GM23338 (cell line): ENCODE data around the gene TSPEAR. TPM values are rescaled to one million over a fixed set of nuclear protein-coding genes. Genes with fewer than 3 reads are reported as not detected.

ENCODE experiments used
- ATAC-seq: fragments of 200-7000 bp; cut with Tn5 transposase; 3 replicates; pipeline ENCODE4 v1.9.1; 2020
- DNase-seq: peaks from one replicate; pipeline ENCODE4 v3.0.0-alpha.2; 2015; ENCODE audit warnings: low spot score
- H2AFZ ChIP-seq: fragments of 200-600 bp; sonication (generic); 2 replicates; pipeline ENCODE4 v1.8.0; 2016; ENCODE audit warnings: antibody characterized with exemption, mild to moderate bottlenecking, moderate library complexity
- H3F3A ChIP-seq: fragments of 200-600 bp; sonication (generic); replicated peaks from 2 replicates; pipeline ENCODE4 v1.8.0; 2017; ENCODE audit warnings: antibody characterized with exemption, mixed run types, low read depth
- H3K27ac ChIP-seq: fragments of 200-600 bp; sonication (generic); 2 replicates; pipeline ENCODE4 v1.6.1; 2016; ENCODE audit warnings: low read depth
- H3K27me3 ChIP-seq: fragments of 200-600 bp; sonication (generic); 2 replicates; pipeline ENCODE4 v1.8.0; 2016; ENCODE audit warnings: mild to moderate bottlenecking, mixed run types, moderate library complexity; ENCODE audit not compliant: insufficient read depth
- H3K36me3 ChIP-seq: fragments of 200-600 bp; sonication (generic); 2 replicates; pipeline ENCODE4 v1.8.0; 2016; ENCODE audit warnings: mild to moderate bottlenecking; ENCODE audit not compliant: insufficient read depth
- H3K4me1 ChIP-seq: fragments of 200-600 bp; sonication (generic); 2 replicates; pipeline ENCODE4 v1.8.0; 2016; ENCODE audit warnings: mild to moderate bottlenecking, moderate library complexity; ENCODE audit not compliant: insufficient read depth
- H3K4me2 ChIP-seq: fragments of 200-600 bp; sonication (generic); 2 replicates; pipeline ENCODE4 v1.7.1; 2017; ENCODE audit warnings: mixed run types
- H3K4me3 ChIP-seq: fragments of 200-600 bp; sonication (generic); 2 replicates; pipeline ENCODE4 v1.6.1; 2016; ENCODE audit warnings: mixed run types
- H3K79me2 ChIP-seq: fragments of 200-600 bp; sonication (generic); replicated peaks from 2 replicates; pipeline ENCODE4 v1.8.0; 2017; ENCODE audit warnings: mild to moderate bottlenecking; ENCODE audit not compliant: insufficient read depth
- H3K9me2 ChIP-seq: fragments of 200-600 bp; sonication (generic); 2 replicates; pipeline ENCODE4 v1.8.0; 2017; ENCODE audit not compliant: insufficient read depth
- H4K20me1 ChIP-seq: fragments of 200-600 bp; sonication (generic); replicated peaks from 2 replicates; pipeline ENCODE4 v1.8.0; 2017; ENCODE audit warnings: mild to moderate bottlenecking; ENCODE audit not compliant: insufficient read depth
- H3K27ac Mint-ChIP-seq: 2 replicates; pipeline ENCODE4 v1.8.0; 2020; ENCODE audit warnings: inconsistent platforms, mild to moderate bottlenecking, moderate library complexity, mixed read lengths
- H3K27me3 Mint-ChIP-seq: 3 replicates; pipeline ENCODE4 v1.8.0; 2022; ENCODE audit warnings: low read depth, mild to moderate bottlenecking, moderate library complexity, mixed read lengths, inconsistent platforms; ENCODE audit not compliant: insufficient read depth, poor library complexity
- H3K36me3 Mint-ChIP-seq: 3 replicates; pipeline ENCODE4 v1.8.0; 2021; ENCODE audit warnings: low read depth, mild to moderate bottlenecking, inconsistent platforms, moderate library complexity, mixed read lengths
- H3K4me1 Mint-ChIP-seq: 3 replicates; pipeline ENCODE4 v1.8.0; 2020; ENCODE audit warnings: mild to moderate bottlenecking, inconsistent platforms, mixed read lengths
- H3K4me3 Mint-ChIP-seq: 3 replicates; pipeline ENCODE4 v1.8.0; 2021; ENCODE audit warnings: moderate library complexity, mild to moderate bottlenecking, inconsistent platforms, mixed read lengths
- H3K9me3 Mint-ChIP-seq: 3 replicates; pipeline ENCODE4 v1.8.0; 2020; ENCODE audit warnings: moderate library complexity, mild to moderate bottlenecking, inconsistent platforms, mixed read lengths
- CREB1 ChIP-seq: fragments of 250-450 bp; sonication (Bioruptor Pico); IDR thresholded peaks from 2 replicates; pipeline ENCODE4 v1.5.0; 2020; ENCODE audit warnings: low read depth, mild to moderate bottlenecking, moderate library complexity
- EZH2 ChIP-seq: fragments of 200-600 bp; sonication (generic); IDR thresholded peaks from one replicate; pipeline ENCODE4 v1.8.0; 2017; ENCODE audit warnings: antibody characterized with exemption, mild to moderate bottlenecking, low read depth; ENCODE audit not compliant: unreplicated experiment
- EZH2phosphoT487 ChIP-seq: fragments of 200-600 bp; sonication (generic); IDR thresholded peaks from one replicate; pipeline ENCODE4 v1.8.1; 2018; ENCODE audit warnings: antibody characterized with exemption; ENCODE audit not compliant: unreplicated experiment
- JUNB ChIP-seq: IDR thresholded peaks from one replicate; pipeline ENCODE4 v1.6.1; 2016; ENCODE audit warnings: antibody characterized with exemption; ENCODE audit not compliant: unreplicated experiment
- NANOG ChIP-seq: IDR thresholded peaks from 2 replicates; pipeline ENCODE4 v1.6.1; 2016; ENCODE audit warnings: antibody characterized with exemption, borderline replicate concordance
- POLR2AphosphoS5 ChIP-seq: IDR thresholded peaks from 2 replicates; pipeline ENCODE4 v1.6.1; 2016; ENCODE audit warnings: antibody characterized with exemption, low read depth
- REST ChIP-seq: IDR thresholded peaks from one replicate; pipeline ENCODE4 v1.6.1; 2018; ENCODE audit warnings: antibody characterized with exemption; ENCODE audit not compliant: unreplicated experiment
- STAT1 ChIP-seq: IDR thresholded peaks from one replicate; pipeline ENCODE4 v1.6.1; 2016; ENCODE audit warnings: antibody characterized with exemption; ENCODE audit not compliant: unreplicated experiment
- ZNF114 ChIP-seq: fragments of 250-450 bp; sonication (Bioruptor Pico); IDR thresholded peaks from 2 replicates; pipeline ENCODE4 v1.5.0; 2020; ENCODE audit warnings: mild to moderate bottlenecking, moderate library complexity
- ZNF331 ChIP-seq: fragments of 250-450 bp; sonication (Bioruptor Pico); IDR thresholded peaks from 2 replicates; pipeline ENCODE4 v1.5.0; 2020; ENCODE audit warnings: low read depth, mild to moderate bottlenecking, moderate library complexity
- polyA plus RNA-seq: library from polyadenylated mRNA; unstranded; fragments of >200 nt; fragmentation: Nextera tagmentation; extraction: Ambion mirVana; gene quantifications from 2 replicates; pipeline ENCODE4 v1.2.1, GENCODE V29; 2016
- total RNA-seq: library from RNA; depleted of rRNA; stranded (reverse); fragments of >200 nt; shearing (Covaris generic); gene quantifications from 2 replicates; pipeline ENCODE4 v1.2.3, GENCODE V29; 2014
- TF ChIP-seq, protein P1 (sequence below), 2 experiments: fragments of 200-600 bp in 1 of 2; sonication (generic) in 1 of 2; conservative IDR thresholded peaks; 2 replicates each; pipeline versions ENCODE4 v1.5.1 to v1.6.1; 2016 to 2017; ENCODE audit warnings: antibody characterized with exemption in 2 of 2, low read depth in 2 of 2, mild to moderate bottlenecking in 2 of 2, moderate library complexity in 1 of 2
- TF ChIP-seq, protein P2 (sequence below): IDR thresholded peaks from 2 replicates; pipeline ENCODE4 v1.6.1; 2016; ENCODE audit warnings: antibody characterized with exemption
- TF ChIP-seq, protein P3 (sequence below): fragments of 250-450 bp; sonication (Bioruptor Pico); IDR thresholded peaks from 2 replicates; pipeline ENCODE4 v1.5.0; 2020; ENCODE audit warnings: mild to moderate bottlenecking, moderate library complexity

Gene TSPEAR
- total and polyA plus RNA-seq, 2 experiments from 2014 or later, result 0.35 to 0.92 TPM

- Histone ChIP-seq H4K20me1 (no peaks in the 10 kb centered on the region), H3K4me1 (no peaks in the 10 kb centered on the region; the same call in 1 of the 2 replicates), H3K9me2 (no peaks in the 10 kb centered on the region), H3K79me2 (no peaks in the 10 kb centered on the region), H3F3A (no peaks in the 10 kb centered on the region), H3K4me2 (no peak overlapping the region), H3K4me3 (no peak overlapping the region), H3K27ac (no peak overlapping the region), H3K36me3 (no peaks in the 10 kb centered on the region), H3K27me3 (no peaks in the 10 kb centered on the region), H2AFZ (no peak overlapping the region)
- DNase-seq (no peak), ATAC-seq (no peak)
- peaks cover 10% of the 10 kb centered on the region; the same call in 2 of the 3 replicates for H3K36me3 Mint-ChIP-seq
- peaks cover 17% of the 10 kb centered on the region for H3K27me3 Mint-ChIP-seq
- TF ChIP-seq ZNF114 (CRISPR knock-in tag) (no peak), JUNB (no peak), EZH2phosphoT487 (no peak), NANOG (no peak), ZNF331 (CRISPR knock-in tag) (no peak), REST (no peak), EZH2 (no peak), CREB1 (CRISPR knock-in tag) (no peak), STAT1 (no peak), POLR2AphosphoS5 (no peak)
- TF ChIP-seq, protein P1, sequence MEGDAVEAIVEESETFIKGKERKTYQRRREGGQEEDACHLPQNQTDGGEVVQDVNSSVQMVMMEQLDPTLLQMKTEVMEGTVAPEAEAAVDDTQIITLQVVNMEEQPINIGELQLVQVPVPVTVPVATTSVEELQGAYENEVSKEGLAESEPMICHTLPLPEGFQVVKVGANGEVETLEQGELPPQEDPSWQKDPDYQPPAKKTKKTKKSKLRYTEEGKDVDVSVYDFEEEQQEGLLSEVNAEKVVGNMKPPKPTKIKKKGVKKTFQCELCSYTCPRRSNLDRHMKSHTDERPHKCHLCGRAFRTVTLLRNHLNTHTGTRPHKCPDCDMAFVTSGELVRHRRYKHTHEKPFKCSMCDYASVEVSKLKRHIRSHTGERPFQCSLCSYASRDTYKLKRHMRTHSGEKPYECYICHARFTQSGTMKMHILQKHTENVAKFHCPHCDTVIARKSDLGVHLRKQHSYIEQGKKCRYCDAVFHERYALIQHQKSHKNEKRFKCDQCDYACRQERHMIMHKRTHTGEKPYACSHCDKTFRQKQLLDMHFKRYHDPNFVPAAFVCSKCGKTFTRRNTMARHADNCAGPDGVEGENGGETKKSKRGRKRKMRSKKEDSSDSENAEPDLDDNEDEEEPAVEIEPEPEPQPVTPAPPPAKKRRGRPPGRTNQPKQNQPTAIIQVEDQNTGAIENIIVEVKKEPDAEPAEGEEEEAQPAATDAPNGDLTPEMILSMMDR (conservative IDR thresholded peaks at IDR 0.05; ENCODE audit: low read depth in 2 of 2), result no peak
- TF ChIP-seq, protein P2, sequence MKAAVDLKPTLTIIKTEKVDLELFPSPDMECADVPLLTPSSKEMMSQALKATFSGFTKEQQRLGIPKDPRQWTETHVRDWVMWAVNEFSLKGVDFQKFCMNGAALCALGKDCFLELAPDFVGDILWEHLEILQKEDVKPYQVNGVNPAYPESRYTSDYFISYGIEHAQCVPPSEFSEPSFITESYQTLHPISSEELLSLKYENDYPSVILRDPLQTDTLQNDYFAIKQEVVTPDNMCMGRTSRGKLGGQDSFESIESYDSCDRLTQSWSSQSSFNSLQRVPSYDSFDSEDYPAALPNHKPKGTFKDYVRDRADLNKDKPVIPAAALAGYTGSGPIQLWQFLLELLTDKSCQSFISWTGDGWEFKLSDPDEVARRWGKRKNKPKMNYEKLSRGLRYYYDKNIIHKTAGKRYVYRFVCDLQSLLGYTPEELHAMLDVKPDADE, result no peak
- TF ChIP-seq, protein P3, sequence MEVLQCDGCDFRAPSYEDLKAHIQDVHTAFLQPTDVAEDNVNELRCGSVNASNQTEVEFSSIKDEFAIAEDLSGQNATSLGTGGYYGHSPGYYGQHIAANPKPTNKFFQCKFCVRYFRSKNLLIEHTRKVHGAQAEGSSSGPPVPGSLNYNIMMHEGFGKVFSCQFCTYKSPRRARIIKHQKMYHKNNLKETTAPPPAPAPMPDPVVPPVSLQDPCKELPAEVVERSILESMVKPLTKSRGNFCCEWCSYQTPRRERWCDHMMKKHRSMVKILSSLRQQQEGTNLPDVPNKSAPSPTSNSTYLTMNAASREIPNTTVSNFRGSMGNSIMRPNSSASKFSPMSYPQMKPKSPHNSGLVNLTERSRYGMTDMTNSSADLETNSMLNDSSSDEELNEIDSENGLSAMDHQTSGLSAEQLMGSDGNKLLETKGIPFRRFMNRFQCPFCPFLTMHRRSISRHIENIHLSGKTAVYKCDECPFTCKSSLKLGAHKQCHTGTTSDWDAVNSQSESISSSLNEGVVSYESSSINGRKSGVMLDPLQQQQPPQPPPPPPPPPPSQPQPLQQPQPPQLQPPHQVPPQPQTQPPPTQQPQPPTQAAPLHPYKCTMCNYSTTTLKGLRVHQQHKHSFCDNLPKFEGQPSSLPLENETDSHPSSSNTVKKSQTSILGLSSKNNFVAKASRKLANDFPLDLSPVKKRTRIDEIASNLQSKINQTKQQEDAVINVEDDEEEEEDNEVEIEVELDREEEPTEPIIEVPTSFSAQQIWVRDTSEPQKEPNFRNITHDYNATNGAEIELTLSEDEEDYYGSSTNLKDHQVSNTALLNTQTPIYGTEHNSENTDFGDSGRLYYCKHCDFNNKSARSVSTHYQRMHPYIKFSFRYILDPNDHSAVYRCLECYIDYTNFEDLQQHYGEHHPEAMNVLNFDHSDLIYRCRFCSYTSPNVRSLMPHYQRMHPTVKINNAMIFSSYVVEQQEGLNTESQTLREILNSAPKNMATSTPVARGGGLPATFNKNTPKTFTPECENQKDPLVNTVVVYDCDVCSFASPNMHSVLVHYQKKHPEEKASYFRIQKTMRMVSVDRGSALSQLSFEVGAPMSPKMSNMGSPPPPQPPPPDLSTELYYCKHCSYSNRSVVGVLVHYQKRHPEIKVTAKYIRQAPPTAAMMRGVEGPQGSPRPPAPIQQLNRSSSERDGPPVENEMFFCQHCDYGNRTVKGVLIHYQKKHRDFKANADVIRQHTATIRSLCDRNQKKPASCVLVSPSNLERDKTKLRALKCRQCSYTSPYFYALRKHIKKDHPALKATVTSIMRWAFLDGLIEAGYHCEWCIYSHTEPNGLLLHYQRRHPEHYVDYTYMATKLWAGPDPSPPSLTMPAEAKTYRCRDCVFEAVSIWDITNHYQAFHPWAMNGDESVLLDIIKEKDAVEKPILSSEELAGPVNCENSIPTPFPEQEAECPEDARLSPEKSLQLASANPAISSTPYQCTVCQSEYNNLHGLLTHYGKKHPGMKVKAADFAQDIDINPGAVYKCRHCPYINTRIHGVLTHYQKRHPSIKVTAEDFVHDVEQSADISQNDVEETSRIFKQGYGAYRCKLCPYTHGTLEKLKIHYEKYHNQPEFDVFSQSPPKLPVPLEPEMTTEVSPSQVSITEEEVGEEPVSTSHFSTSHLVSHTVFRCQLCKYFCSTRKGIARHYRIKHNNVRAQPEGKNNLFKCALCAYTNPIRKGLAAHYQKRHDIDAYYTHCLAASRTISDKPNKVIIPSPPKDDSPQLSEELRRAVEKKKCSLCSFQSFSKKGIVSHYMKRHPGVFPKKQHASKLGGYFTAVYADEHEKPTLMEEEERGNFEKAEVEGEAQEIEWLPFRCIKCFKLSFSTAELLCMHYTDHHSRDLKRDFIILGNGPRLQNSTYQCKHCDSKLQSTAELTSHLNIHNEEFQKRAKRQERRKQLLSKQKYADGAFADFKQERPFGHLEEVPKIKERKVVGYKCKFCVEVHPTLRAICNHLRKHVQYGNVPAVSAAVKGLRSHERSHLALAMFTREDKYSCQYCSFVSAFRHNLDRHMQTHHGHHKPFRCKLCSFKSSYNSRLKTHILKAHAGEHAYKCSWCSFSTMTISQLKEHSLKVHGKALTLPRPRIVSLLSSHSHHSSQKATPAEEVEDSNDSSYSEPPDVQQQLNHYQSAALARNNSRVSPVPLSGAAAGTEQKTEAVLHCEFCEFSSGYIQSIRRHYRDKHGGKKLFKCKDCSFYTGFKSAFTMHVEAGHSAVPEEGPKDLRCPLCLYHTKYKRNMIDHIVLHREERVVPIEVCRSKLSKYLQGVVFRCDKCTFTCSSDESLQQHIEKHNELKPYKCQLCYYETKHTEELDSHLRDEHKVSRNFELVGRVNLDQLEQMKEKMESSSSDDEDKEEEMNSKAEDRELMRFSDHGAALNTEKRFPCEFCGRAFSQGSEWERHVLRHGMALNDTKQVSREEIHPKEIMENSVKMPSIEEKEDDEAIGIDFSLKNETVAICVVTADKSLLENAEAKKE (CRISPR knock-in tag), result no peak
- peaks cover 10% of the 10 kb centered on the region for H3K4me1 Mint-ChIP-seq
- no peak overlapping the region for H3K4me3 Mint-ChIP-seq
- no peak overlapping the region for H3K27ac Mint-ChIP-seq
- H3K9me3 Mint-ChIP-seq, result peaks cover 11% of the 10 kb centered on the region; the same call in 2 of the 3 replicates
These were observed 19.7 kb upstream of the TSPEAR start for GRCh38 chr21:44730951-44731579.
